Posterior vena cava (tissue), 2 donors: Measurements from ENCODE around the gene GPM6B. TPM values are rescaled to one million over a fixed set of nuclear protein-coding genes. Genes with fewer than 3 reads are reported as not detected.

ENCODE experiments used
- DNase-seq: peaks from one replicate; pipeline ENCODE4 v3.0.0-alpha.2; 2020; ENCODE audit warnings: low spot score
- intact Hi-C, 2 donors: fragments of 100-400 bp; cut with DNase I; formaldehyde crosslinking; loops; one replicate each; pipeline versions ENCODE4 v1.14.1 to v1.14.2; 2022 to 2023
- long read RNA-seq, 2 donors: library from polyadenylated mRNA; unstranded; transcript quantifications; one replicate each; pipeline ENCODE4 v2.0.0, GENCODE V29; 2020 to 2021
- total RNA-seq, 2 donors: library from RNA; stranded (reverse); fragmentation: NEBNext Ultra II Directional; extraction: Animal tissue kit (Norgen Biotek cat#: 25700); gene quantifications; one replicate each; pipeline ENCODE4 v1.2.1, GENCODE V29; 2021
- donor health status: DM: yes; HTN: yes; CAD: no.
- donor health status: DM: yes; HTN: yes; CAD: no.

Gene GPM6B, protein sequence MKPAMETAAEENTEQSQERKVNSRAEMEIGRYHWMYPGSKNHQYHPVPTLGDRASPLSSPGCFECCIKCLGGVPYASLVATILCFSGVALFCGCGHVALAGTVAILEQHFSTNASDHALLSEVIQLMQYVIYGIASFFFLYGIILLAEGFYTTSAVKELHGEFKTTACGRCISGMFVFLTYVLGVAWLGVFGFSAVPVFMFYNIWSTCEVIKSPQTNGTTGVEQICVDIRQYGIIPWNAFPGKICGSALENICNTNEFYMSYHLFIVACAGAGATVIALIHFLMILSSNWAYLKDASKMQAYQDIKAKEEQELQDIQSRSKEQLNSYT
- 1 to 10 TPM; 4.1 to 7.6 TPM for total RNA-seq
- long read RNA-seq, donor 1: 0 reads
- long read RNA-seq, donor 2, transcript GPM6B-205 (7 exons, 3,957 nt): major isoform, 18 of 23 reads
- long read RNA-seq, donor 2, partial matches to known transcripts: 1 of 23 reads
- long read RNA-seq, donor 2, other reads (novel, unspliced or antisense): 1 of 23 reads

GRCh38 chrX:13816643-13817627, at the start of gene GPM6B:
Gene GPM6B (minus strand): TSS chrX:13817093. CDS start chrX:13816904, 189 bp downstream.
- DNase-seq: no peak
- intact Hi-C loops: no loop called here

DNA sequence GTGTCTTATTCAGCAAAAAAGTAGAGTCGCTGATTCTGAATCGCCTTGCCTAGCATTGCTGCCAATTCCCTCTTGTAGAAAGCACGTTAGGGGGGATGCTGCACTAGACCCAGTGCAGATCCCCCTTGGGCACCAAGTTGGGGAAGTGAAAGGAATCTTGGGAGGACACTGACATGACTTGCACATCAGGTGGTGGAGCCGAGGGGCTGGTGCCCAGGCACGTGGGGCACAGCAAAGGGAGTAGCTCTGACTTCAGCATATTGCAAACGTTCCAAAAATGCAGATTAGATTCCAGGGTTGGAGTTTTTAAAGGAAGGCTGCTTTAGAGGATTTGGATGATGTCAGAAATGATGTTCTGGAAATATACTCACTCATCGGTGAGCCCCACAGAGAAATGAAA, 47.4 kb upstream of the GPM6B start:
- intact Hi-C loops: no loop called here
- no peak for DNase-seq

DNA sequence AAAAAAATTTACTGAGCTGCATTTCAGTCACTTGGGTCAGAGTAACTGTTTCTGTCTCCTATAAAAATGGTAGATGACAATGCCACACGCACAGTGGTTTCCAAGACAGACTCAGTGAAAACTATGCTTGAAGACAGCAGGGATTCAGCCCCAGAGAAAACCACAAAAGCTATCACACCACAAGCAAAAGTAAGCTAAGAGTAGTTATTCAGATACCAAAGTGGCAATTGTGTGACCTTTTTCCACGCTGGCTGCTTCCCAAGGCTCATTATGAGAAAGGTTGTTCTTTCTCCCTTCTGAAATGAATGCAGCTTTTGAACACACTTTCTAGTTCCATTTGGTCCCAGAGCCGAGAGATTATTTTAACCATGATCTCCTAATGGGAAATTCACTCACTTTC, 46.4 kb upstream of the GPM6B start:
- DNase-seq: no peak
- intact Hi-C loops: no loop called here

DNA sequence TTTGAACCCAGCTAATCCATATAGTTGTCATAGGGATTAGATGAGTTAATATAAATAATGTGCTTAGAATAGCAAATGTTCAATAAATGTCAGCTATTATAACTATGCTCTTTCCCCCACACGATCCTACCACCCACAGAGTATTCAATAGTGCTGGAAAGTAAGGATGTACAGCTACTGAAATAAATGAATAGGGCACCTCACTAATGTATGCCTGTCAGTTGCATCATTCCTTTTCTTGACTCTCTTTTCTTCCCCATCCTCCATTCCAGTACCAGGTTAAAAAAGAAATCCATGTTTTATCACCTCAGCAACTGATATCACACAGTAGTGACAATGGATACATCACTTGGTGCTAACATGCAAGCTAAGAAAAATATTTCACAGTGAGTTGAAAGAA, 42.8 kb upstream of the GPM6B start:
- intact Hi-C loops: no loop called here
- no peak for DNase-seq

GRCh38 chrX:13857804-13858203, 40.9 kb upstream of the GPM6B start:
- intact Hi-C loops: no loop called here
- DNase-seq: no peak

DNA sequence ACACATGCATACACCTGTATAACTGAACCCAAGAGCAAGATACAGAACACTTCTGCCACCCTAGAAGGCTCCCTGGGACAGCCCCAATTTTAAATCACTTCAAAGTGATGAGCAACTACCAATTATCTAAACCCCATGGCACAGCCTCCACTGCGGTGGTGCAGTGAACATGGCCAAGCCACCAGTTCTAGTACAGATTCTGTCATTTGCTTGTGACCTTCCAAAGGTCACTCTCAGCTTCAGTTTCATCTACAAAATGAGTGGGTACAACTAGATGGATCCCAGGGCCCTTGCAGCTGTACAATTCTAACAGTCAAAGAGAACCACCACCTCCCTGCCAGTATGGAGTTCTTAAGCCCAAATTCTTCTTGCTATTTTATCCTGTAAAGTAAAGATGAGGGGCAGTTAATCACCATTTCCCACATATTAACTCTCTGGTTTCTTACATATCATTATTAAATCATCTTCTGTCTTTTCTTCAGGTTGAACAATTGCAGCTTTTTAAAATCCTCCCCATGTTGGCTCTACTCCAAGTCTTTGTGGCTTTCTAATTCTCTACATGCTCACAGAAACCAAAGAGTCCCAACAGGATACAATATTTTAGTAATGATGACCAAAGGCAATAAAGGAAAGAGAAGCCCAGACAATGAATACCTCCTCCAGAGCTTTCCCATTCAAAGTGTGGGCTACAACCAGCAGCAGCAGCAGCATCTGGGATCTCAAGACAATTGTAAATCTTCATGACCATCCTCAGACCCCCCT, 39.0 kb upstream of the GPM6B start:
- intact Hi-C loops: no loop called here
- no peak for DNase-seq

DNA sequence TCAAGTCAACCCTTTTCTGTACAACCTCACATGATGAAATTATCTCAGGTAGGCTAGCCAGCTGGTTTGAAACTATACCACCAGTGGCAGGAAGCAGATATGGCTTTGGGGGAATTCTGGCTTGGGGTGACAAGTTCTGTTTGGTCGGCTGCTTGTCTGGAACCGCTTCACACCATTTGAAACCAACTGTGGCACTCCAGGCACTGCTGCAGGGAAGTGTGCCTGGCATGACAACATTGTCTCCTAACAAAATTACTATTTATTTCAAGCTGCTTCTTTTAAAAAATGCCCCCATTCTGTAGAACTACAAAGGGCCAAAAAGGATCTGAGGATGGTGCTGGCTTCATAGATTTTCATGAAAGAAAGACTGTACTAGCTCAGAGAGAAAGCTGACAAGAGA, 37.1 kb upstream of the GPM6B start:
- DNase-seq: no peak
- intact Hi-C loops: no loop called here

GRCh38 chrX:13852001-13852695, 35.3 kb upstream of the GPM6B start:
- DNase-seq: no peak
- intact Hi-C loops: no loop called here

DNA sequence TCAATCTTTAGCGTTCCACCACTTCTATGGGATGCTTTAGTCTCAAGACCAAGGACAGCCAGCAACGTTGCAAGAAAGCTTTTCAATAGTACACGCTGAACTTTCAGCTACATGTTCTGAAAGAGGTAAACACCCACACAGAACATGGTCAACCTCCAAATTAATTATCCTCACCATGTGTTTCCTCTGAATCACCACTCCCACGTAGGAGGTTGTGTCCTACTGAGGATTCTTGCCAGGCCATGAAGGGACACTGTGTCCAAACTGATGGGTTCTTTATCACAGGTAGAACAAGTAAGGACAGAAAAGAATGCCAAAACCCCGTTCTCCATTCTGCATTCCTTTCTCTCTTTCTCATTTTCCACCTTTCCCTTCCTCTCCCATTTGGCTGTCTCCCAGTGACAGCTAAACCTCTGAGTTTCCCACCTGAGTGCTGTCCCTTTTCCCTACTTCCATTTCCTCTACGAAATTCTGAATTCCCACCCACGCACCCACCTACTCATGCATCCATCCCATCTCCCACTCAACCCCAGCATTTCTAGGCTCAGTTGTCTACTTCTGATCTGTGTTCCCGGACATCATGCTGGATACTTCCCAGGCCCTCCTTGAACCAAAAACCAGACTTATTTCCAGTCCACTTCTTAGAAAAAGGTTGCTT, 29.0 kb upstream of the GPM6B start:
- no peak for DNase-seq
- intact Hi-C loops: no loop called here

DNA sequence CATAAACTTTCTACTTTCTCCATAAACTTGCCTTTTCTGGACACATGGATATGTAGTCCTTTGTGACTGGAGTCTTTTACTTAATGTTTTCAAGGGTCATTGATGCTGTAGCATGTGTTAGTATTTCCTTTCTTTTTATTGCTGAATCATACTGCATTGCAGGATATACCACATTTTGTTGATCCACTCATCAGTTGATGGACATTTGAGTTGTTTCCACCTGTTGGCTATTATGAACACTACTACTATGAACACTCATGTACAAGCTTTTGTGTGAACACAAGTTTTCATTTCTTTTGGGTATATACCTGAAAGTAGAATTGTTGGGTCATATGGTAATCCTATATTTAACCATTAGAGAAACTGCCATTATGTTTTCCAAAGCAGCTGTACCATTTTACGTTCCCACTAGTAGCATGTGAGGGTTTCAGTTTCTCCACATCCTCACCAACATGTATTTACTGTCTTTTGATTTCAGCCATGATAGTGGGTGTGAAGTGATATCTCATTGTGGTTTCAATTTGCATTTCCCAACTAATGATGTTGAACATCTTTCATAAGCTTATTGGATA, 26.3 kb upstream of the GPM6B start:
- intact Hi-C loops: no loop called here
- DNase-seq: no peak

DNA sequence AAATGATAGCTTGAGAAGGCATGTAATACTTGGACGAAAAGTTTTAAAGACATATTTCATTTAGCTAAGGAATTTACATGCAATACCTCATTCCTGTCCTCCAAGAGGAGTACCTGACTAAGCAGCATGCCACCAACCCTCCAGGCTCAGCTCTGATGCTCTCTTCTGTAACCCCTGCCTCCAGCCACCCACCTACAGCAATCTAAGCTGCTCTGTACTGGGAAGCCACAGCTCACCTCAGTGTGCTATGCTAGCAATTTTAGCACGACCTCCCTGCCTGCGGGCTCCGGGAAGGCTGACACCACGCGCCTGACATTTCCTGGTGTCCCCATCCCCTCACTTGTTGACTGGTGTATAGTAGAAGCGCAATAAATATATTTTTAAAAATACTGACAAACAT, 23.2 kb upstream of the GPM6B start:
- no peak for DNase-seq
- intact Hi-C loops: no loop called here

DNA sequence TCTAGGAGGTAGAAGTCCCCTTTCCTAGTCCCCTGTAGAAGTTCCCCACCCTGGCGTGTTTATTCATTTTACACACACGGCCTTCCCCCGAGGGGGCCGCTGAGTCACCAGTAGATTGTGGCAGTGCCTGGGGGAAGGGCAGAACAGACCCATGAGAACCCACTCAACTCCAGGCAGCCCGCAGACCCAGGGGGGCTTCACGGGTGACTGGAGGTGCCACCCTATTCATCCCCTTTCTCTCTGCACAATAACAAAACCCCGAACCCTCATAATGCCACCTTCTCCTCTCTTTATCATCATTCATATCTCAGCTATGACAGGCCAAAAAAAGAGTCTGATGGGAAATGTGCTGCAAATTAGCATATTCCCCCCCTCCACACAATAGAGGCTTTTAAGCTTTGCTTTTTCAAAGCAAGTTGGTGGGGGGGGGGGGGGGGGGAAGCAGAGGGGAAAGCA, 20.4 kb upstream of the GPM6B start:
- DNase-seq: no peak
- intact Hi-C loops: no loop called here

GRCh38 chrX:13836575-13836974, 19.7 kb upstream of the GPM6B start:
- intact Hi-C loops: no loop called here
- no peak for DNase-seq

- intact Hi-C loops: no loop called here
- no peak for DNase-seq
These were observed 18.9 kb upstream of the GPM6B start for GRCh38 chrX:13835825-13836224.

- intact Hi-C loops: no loop called here
These were observed 17.5 kb upstream of the GPM6B start for GRCh38 chrX:13834355-13834754.

DNA sequence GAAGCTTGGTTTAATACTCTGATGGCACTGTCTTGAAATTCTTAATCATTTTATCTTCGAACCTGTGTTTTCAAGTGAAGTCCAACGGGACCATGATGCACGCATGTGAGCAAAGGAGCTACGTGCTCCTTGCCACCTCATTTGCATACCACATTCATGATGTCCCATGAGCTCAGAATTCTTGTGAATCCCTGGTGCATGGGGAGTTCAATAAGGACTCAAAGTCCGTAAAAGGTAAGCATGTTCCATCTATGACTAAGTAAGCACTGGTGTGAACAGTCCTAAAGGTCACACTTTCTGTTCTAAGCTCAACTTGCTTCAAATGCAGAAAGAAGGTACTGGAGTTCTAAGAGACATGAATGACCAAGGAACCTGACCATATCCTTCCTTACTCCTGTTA, 13.1 kb upstream of the GPM6B start:
- intact Hi-C loops: no loop called here
- DNase-seq: no peak

More at GRCh38 chrX:13834355-13834754, 17.5 kb upstream of the GPM6B start:
- no peak for DNase-seq

GRCh38 chrX:13828392-13828791, 11.5 kb upstream of the GPM6B start:
- intact Hi-C loops: no loop called here

More at GRCh38 chrX:13828392-13828791, 11.5 kb upstream of the GPM6B start:
- no peak for DNase-seq
